ENCODE measurements around the gene RELL2.

DNA sequence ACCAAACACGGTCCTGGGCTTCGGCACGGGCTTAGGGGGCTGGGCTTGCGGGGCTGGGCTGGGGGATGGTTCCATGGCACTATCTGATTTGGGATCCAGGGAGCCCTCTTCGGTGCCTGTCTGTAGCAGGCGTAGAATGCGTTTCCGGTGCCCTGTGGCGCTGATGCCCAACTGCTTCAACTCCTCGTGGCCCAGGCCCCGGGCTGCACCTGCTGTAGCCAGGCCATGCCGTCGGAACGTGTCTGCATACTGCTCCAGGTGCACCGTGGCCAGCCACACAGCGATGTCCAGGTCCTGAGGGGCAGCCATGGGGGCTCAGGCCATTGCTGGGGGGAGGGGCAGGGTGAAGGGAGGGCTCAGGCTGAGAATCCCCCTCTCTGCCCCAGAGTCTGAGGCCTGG, 43.4 kb downstream of the RELL2 start:
- TF ChIP-seq, protein P1, sequence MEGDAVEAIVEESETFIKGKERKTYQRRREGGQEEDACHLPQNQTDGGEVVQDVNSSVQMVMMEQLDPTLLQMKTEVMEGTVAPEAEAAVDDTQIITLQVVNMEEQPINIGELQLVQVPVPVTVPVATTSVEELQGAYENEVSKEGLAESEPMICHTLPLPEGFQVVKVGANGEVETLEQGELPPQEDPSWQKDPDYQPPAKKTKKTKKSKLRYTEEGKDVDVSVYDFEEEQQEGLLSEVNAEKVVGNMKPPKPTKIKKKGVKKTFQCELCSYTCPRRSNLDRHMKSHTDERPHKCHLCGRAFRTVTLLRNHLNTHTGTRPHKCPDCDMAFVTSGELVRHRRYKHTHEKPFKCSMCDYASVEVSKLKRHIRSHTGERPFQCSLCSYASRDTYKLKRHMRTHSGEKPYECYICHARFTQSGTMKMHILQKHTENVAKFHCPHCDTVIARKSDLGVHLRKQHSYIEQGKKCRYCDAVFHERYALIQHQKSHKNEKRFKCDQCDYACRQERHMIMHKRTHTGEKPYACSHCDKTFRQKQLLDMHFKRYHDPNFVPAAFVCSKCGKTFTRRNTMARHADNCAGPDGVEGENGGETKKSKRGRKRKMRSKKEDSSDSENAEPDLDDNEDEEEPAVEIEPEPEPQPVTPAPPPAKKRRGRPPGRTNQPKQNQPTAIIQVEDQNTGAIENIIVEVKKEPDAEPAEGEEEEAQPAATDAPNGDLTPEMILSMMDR (IDR thresholded peaks at IDR 0.05) = no peak
- no peak for TF ChIP-seq POLR2A (IDR thresholded peaks at IDR 0.05)
